ENCODE results near the gene ADCY4.

ADCY4 gene

GRCh38 chr14:24293525-24293924, 41.3 kb downstream of the ADCY4 start:
- no peak for DNase-seq

GRCh38 chr14:24292118-24292807, 42.6 kb downstream of the ADCY4 start:
- no peak for DNase-seq

- DNase-seq: no peak
Observed at GRCh38 chr14:24291446-24292117, 43.3 kb downstream of the ADCY4 start.

- DNase-seq: no peak
Observed at GRCh38 chr14:24290746-24291145, 44.1 kb downstream of the ADCY4 start.

DNA sequence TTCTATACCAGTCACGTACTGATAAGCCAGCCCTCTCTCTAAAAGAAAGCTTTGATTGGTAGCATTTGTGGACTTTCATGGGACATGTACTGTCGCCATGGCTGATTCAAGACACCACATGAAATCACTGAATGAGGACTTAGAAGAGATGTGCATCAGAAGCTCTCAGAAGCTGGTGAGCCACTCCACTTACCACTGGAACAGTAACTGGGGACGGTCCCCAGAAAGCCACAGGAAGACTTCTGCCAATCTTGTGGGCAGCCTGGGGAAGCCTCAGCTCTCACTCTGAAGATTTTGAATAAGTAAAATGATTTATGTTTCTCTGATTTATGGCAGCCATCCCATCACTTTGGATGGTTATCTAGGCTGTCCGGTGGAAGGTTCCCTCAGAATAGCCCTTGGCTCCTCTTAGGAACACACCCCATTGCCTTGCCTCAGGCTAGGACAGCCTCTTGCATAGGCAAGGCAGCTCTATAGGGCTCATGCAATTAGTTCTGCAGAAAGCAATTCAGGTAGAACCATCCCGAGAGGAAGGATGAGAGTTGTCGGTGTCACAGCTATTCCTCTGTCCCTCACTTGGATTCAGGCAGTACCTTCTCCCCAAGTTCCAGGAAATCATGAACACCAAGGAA, 45.1 kb downstream of the ADCY4 start:
- no peak for DNase-seq

DNA sequence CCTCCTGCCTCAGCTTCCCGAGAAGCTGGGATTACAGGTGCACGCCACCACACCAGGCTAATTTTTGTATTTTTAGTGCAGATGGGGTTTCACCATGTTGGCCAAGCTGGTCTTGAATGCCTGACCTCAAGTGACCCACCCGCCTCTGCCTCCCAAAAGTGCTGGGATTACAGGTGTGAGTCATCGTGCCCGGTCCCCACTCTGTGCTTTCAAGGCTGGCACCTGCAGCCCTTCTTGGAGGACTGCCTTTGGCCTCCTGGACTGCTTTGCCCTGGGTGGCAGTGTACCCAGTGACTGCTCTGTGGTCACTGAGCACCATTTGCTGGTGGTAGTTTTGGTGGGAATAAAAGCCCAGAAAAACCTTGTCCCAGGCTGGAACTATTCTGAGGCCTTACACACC, 47.9 kb downstream of the ADCY4 start:
- no peak for DNase-seq

- no peak for DNase-seq
Observed at GRCh38 chr14:24285351-24285750, 49.5 kb downstream of the ADCY4 start.

DNA sequence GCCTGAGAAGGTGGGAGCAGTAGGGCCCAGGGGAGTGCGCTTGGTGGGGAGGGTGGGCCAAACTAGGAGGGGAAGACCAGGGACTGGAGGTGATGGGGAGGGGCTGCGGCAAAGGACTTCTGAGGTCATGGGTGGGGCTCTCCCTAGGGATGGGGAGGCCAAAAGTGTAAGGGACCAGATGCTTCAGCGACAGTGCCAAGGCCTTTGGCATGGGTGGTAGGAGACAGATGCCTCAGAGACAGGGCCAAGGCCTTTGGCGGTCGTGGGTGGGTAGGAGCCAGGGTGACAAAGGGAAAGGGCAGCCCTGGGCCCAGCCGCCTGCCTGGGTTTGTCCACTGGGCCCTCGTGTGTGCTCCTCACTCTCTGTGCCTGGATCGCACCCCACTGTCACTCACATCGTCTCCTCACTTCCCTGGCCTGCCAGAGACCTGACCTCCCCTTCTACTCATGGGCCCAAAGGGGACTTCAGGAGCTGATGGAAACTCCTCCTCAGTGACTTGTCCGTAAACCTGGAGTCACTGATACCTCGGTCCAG, 50.3 kb downstream of the ADCY4 start:
- DNase-seq: no peak

- no peak for DNase-seq
Observed at GRCh38 chr14:24283796-24284460, 50.9 kb downstream of the ADCY4 start.

DNA sequence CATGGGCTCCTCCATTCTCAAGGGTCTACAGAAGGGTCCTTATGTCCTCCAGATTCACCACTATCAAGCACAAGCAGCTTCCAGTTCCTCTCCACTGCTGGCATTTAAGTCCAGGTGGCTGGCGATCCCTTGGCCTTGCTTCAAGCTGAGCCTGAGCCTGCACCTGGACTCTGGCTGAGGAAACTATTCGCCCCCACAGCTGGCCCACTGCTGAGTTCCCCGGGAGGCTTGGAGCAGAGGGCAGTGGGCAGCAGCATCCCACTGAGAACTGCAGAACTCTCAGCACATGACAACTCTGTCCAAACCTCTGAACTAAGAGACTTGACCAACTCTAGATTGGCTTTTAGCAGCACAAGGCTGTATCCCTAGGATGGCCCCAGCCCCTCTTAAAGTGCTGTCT, 52.1 kb downstream of the ADCY4 start:
- DNase-seq: no peak

GRCh38 chr14:24281636-24282035, 53.2 kb downstream of the ADCY4 start:
- no peak for DNase-seq

DNA sequence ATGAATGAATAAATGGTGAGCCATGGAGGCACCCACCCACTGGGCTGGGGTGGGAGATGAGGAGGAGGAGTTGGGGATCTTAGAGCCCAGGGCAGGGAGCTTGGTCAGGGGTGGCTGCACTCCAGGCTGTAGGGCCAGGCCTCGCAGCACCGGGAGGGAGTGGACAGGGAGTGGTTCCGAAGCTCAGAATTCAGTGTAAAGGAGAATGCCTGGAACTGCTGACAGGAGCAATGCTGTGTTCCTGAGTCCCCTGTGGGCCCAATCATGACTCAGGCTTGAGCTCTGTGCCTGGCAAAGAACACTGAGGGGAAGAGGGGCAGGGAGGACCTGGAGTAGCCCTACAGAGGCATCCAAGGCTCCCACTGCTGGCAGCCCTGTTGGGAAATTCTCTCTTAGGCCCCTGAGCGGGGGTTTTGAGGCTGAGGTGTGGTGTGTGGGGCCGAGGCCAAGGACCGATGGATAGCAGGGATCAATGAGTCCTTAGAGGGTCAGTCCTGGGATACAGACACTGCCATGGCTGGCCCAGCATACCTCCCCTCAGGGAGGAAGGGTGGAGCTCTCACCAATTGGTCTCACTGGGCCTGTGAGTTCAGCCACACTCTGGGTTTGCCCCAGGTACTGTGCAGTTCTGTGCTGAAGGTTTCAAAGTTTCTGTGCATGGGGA, 53.9 kb downstream of the ADCY4 start:
- DNase-seq: no peak

DNA sequence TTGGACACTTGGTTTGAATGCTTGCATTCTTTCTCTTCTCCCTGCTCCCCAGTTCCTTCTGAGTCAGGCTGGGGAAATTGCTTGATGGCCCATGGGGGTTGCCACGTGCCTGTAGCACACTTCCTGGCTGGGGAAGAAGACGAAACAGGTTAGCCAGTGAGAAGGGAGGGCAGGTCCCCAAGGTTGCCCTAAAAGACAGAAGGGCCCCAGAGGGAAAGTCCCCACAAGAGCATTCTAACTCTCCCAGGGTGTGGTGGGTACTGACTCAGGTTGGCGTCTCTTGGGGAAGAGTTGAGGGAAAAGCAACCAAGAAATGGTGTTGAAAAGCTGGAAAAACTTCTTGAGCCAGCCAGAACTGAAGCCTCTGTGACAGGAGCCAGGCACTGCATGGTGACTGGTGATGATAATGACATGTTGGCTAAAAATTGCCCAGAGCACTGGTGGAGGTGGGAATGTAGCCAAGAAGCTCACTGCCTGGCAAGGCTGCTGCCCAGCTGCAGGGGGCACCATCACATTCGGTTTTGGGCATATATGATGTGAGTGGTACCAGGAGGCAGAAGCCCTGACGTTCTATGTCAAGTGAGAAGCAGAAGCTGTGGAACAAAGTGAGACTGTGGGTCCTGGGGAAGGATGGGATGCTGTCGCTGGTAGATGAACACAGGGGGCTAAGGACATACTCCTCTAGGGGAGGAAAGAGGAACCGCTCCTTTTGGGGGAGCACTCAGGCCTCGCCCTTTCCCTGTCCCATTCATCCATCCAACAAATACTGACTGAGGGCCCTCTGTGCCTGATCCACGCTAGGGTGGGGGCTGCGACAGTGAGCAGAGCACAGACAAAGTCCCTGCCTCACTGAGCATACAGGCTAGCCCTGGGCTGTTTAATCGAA, 55.3 kb downstream of the ADCY4 start:
- DNase-seq: no peak

DNA sequence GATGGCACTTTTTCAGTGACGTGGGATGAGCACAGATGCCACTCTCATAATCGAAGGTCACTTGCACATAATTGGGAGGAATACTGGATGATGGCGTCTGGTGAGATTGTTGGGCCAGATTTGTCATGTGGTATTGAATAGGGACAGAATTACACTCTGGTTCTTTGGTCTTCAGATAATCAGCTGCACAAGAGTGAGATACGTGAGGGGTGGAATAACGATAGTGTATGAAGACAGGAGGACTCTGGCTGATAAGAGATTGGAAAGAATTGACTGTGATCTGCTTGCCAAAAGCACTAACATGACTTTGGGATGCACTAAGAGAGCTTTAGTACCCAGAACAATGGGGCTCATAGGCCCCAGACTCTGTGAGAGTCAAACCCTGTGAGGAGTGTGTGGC, 56.4 kb downstream of the ADCY4 start:
- DNase-seq: no peak

DNA sequence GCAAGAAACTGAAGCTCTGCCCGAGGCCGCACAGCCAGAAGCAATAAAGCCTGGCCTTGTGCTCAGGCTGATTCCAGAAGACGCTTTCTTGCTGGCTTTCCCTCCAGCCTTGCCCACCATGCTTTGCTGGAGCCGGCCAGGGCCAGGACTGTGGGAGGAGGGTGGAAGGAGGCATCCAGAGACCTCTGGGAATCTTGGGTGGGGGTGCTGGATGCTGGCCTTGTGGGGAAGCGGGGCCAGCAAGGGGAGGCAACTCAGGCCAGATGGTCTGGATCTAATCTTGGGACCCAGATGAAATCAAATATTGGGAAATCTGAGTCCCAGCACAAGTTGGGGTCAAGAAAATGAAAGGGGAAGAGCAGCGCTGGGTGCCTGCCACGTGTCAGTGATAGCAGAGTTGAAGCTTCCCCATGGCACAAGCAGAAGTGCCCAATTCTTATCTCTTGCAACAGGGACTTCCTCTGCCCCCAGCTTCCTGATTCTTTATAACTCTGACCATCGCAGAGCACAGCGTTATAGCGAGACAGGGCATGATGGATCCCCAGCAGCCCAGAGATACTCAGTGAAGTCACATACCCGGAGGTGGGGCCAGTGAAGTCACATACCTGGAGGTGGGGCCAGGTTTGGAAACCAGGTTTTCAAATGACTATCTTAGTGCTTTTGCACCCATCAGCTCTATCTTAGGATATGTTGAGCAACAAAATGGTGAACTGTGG, 57.1 kb downstream of the ADCY4 start:
- no peak for DNase-seq

GRCh38 chr14:24277071-24277470, 57.8 kb downstream of the ADCY4 start:
- DNase-seq: no peak

DNA sequence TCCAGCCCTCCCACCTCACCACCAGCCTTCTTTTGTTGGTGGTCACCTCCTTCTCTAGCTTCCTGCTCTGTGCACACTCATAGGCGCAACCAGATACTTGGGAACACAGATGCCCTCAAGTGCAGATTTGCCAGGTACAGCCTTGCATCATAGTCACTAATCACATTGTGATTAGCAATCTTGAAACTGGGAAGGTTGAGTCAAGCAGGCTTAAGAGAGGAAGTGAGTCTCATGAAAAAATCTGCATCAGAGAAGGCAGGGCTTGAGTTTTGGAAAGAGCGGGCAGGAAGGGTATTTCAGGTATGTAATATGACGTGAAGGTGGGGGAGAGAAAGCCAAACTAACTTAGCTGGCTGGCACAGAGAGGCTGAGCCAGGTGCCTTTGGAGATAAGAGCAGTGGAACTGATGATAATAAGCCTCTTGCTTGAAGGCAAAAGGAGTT, 60.7 kb downstream of the ADCY4 start:
- no peak for DNase-seq

DNA sequence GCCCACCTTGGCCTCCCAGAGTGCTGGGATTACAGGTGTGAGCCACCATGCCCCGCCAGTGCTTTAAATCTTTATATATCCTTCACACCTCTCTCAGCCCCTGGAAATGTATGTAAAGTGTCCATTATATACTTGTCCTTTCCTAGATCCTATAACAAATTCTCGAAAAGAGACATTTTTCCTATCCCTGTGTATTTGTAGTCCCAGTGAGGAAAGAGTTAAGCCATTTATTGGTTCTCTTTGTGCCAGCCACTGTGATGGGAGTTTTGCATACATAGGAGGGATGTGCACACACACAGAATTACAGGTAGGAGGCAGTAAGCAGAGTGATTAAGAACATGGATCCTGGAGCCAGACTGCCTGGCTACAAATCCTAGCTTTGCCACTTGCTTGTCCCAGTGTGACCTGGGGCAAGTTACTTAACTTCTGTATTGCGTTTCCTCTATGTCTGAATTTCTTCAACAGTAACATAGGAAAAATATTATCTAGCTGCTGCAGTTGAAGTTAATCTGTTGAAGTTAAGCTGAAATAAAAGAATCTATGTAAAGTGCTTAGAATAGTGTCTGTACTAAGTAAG, 61.4 kb downstream of the ADCY4 start:
- no peak for DNase-seq

DNA sequence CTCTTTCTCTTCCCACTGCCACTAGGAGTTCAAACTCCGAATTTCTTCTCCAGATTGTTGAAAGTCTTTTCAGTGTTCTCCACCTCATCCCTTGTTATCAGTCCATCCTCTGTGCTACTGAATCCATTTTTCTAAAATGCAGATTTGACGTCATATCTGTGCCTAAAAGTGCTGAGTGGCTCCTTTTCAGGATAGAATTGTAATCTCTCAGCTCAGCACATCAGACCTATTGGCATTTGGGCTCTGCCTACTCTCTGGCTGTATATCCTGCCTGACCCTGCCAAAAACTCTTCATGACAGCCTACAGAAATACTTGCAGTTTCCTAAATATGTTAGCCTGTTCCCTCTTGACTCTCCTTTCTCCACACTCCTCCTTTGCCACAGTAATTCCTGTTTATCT, 62.4 kb downstream of the ADCY4 start:
- DNase-seq: no peak

DNA sequence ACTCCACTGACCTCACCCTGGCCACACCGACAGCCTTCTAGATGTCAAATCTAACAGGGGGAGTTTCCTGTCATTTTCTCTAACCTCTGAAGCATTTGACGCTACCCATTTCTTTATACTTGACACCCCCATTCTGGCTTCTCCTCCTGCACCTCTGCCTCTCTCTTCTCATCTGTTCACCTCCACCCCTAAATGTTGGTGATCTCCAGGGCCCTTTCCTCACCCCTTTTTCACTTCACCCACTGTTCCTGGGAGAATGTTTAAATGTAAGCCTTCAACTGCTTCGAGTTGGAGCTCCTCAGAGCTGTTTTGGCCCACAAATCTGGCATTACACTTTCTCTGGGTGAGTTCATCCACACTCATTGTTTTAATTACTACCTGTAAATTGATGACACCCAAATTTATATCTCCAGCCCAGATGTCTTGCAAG, 63.0 kb downstream of the ADCY4 start:
- DNase-seq: no peak

All from NCI-H510A treated with DMSO at 0.1 percent for 48 hours (cell line).